Medulla oblongata (tissue), 1 donor: Measurements from ENCODE around the gene PIP4K2A.

Experiments
- DNase-seq: peaks from one replicate; pipeline ENCODE4 v3.0.0-alpha.2; 2015; ENCODE audit errors: extremely low spot score

Gene PIP4K2A

GRCh38 chr10:22640359-22640758, 74.0 kb downstream of the PIP4K2A start:
- DNase-seq, result no peak

GRCh38 chr10:22638863-22639262, 75.5 kb downstream of the PIP4K2A start:
- no peak for DNase-seq

- no peak for DNase-seq
Observed at GRCh38 chr10:22637491-22637890, 76.9 kb downstream of the PIP4K2A start.

DNA sequence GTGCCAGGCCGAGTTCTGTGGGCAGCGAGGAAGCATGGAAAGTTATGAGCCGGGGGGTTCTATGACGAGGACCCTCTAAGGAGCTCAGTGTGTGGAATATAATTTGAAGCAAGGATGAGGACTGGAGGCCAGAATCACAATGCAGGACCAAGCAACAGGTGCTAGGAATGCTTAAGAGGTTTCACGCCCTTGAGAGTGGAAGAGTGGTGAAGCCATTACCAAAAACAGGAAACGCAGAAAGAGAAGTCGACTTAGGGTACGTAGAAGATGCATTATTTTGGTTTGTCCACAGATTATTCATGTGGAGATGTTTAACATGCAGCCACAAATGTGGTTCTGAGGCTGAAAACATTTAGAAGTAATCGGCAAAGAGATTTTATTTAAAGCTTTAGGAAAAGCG, 78.7 kb downstream of the PIP4K2A start:
- DNase-seq, result no peak

DNA sequence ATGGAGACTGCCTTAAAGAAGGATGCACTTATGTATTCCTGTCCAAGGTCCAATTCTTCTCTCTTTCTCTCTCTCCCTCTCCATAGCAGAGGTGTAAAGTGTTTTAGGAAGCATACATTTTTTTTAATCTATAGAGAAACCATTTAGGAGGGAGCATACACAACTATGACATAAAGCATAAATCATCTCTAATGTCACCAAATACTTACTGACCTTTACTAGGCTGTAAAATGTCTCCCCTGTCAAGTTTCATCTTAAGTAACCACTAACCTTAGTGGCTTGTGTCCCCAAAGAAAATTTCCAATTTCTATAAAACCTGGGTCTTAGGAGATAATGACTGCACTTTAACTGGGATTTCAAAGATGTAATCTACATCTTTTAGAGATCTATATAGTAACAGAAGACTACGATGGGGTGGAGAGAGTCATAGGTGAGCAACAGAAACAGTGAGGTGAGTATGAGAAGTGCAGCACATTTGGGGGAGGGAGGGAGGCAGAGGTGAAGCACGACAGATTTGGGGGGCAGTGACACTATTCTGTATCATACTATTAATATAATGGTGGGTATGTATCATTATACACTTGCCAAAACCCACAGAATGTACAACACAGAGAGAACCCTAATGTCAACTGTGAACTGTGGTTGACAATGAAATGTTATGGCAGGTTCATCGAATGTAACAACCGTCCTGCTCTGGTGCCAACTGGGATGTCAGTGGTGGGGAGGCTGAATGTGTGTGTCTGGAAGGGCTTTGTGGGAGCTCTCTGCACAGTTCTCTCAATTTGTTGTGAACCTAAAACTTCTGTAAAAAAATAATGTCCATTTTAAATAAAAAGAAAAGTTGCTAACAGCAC, 79.5 kb downstream of the PIP4K2A start:
- DNase-seq, result no peak

DNA sequence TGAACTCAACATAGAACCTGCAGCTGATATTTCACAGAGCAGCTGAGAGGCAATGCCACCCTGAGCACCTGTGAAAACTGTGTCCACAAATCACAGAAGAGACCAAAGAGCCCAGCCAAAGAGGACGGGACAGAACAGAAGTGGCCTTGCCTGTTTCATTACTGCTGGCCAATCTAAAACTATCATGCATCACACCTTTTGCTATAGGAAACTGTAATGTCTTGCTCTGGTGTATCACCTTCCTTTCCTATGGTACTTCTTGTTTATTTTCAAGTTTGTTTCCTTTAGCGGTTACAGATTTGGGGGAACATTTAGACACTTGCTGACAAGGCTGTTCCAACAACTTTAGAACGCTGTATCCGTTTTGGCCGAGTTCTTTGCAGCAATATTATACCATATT, 80.3 kb downstream of the PIP4K2A start:
- no peak for DNase-seq

DNA sequence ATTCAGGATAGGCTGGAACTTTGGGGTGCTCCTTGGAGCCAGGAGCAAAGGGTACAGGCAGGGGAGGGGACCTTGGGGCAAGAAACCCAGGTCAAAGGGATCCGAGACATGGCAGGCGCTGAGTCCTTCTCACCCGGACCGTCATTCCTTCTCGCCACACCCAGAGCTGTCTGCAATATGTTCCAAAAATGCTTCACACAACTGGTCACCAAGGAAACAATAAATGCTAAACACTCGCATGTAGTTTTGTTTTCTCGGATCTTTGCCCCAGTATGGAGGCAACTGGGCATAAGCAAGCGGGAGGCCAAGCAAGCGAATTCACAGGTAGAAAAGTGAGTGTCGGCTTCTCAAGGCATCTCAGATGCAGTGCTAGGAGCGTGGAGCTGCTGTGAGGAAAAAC, 80.8 kb downstream of the PIP4K2A start:
- no peak for DNase-seq

DNA sequence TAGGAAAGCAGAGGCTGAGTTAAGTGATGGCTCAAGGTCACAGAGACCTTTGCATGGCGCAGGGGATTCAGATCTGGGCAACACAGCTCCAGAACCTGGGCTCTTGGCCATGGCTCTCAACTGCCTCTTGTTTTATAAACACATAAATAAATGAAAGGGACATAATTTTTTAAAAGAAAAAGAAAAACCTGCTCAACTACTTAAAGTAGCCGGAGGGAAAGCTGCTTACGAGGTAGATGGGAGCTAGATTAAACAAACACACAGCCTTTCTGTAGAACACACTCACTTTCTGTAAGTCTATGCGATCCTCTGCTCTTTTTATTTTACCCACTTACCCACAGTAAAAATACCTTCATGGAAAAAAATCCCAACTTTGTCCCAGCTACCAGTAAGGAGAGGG, 81.3 kb downstream of the PIP4K2A start:
- DNase-seq, result no peak

GRCh38 chr10:22631646-22632278, 82.6 kb downstream of the PIP4K2A start:
- peak; percentile 93 for DNase-seq

DNA sequence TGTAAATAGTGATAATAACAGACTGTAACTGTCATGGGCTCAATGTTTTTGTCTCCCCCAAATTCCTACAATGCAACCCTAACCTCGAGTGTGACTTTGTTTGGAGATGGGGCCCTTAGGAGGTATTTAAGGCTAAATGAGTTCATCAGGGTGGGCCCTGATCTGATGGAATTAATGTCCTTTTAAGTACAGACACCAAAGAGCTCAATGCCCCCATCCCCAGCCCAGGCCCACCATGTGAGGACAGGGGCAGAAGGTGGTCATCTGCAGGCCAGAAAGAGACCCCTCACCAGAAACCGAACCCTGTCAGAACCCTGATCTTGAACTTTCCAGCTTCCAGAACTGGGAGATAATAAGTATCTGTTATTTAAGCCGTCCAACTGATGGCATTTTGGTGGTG, 83.2 kb downstream of the PIP4K2A start:
- DNase-seq, result no peak

DNA sequence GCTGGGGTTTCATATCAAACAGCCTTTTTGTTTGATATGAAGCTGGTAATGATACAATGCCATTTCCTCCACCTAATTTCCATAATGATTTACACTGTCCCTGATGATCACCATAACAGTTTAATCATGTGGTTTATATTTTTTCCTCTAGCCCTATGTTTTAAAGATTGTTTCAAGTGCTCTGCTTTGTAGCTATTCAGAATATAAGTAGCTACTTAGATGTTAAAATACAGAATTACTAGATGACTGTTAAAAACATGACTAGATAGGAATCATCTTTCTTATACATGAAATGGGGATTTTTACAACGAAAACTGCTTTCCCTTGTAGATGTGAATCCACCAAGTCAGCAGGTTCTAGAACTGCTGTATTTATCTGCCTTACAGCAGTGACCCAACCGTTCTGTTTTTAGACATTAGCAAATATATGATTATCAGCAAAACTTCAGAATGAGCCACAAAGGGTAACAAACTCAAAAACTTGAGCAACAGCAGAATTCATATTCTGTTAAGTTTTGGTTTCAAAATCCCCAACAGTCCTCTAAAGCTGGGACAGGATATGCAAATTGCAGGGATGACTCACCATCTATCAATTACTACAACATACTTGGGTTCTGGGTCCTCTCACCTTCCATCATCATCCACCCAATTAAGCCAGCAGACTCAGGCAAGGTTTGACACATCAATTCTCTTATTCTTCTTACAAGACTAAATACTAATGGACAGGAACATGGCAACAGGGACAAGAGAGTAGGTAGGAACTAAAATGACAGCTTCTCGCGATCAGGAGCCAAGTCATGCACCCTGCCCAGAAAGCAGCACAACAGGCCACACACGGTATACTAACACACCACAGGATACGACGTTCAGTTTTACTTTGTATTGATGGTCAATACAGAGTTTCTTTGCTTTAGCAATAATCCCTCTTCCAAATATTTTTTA, 83.9 kb downstream of the PIP4K2A start:
- no peak for DNase-seq

DNA sequence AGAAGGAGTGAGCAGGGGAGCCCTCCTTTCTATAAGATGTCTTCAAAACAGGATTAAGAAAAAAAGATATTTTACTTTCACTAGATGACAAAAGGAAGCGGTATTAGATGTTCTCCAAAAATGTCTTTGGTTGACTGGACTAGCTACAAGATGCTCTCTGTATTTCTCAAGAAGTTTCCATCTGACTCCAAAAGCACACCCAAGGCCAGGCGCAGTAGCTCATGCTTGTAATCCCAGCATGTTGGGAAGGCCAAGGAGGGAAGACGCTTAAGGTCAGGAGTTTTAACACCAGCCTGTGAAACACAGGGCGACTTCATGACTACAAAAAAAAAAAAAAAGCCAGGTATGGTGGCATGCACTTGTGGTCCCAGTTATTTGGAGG, 84.5 kb downstream of the PIP4K2A start:
- DNase-seq, result no peak

DNA sequence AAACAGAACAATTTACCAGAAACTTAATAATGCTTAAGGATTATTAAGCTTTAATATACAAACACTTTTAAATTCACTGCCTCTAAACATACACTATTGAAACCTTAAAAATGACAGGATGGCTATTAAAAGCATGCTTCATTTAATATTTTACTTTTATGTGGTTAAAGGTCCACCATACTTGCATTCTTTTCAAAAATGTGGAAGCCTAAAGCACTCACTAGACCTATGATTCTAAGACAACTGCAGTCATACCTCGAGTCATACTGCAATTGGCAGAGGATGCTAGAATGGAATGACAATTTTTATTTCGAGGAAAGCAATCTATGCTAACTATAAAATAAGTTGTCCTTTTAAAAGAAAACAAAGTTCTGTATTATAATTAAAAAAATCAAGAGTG, 85.3 kb downstream of the PIP4K2A start:
- no peak for DNase-seq

DNA sequence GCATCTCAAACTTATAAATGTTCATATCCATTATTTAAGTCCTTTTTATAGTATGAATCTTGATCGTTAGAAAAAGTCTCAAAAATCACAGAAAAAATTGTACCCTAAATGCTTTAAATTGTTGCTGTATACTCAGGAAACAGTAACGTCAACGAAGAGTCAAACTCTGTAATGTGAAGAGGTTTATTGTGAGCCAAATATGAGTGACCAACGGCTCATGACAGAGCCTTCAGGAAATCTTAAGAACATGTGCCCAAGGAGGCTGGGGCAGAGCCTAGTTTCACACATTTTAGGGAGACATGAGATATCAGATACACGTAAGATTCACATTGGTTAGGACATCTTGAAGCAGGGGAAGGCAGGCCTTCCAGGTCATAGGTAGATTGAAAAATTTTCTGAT, 86.1 kb downstream of the PIP4K2A start:
- DNase-seq, result no peak

GRCh38 chr10:22626784-22627183, 87.6 kb downstream of the PIP4K2A start:
- no peak for DNase-seq

DNA sequence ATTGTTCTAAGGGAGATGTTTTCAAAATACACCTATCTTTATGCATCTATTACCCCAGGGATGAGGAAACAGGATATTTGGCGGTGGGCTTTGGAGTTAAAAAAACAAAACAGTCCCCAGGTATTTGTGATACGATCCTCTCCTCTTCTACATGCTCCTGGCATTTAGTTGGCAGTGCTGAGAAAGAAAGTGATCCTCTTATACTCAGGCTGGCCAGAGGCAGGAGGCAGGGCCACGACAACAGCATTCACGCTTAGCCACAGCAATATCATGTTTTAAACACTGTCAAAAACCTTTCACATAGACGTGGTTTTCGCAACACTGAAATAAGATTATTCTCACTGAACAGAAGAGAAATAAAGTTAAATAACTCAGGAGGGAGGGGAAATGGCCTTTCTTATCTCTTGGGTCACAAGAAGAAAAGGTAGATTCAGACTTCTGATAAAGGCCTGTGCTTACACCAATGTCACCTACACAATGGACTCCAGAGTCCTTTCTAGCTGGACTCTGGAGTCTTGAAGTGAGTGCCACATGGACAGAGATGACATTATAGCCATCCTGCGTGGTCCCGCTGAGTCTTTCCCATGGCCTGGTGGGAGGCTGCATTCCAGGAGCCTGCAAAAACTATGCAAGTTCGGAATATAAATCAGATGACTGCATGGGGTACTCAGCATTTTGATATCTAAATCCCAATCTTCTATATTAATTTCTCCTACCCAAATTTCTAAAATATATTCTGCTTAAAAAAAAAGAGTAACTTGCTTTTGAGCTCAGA, 88.7 kb downstream of the PIP4K2A start:
- no peak for DNase-seq

GRCh38 chr10:22624287-22624738, 90.1 kb downstream of the PIP4K2A start:
- DNase-seq, result no peak

GRCh38 chr10:22623633-22624253, 90.6 kb downstream of the PIP4K2A start:
- DNase-seq, result no peak

DNA sequence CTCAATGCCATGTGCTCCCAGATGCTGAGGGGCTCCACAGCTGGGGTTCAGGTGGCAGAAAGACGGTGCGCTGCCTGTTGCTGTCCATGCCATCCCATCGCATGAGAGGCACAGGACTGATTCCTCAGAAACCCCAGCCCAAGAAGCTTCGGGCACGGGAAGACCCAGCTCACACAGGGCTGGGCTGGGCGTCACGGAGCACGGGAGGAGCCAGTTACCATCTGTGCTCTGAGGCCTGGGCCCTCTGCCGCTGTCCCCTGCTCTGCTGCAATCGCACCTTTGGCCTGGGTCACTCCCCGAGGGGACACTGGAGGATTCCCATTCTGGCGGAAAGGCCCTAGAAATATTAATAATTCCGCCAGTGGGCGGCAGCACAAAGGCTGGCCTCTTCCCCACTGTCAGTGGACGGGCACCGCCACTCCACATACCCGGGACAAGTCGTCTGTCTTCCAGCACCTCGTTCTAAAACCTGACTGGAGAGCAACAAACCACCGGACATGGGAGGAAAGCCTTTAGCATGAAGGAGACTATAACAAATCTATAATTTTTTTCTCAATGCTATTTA, 92.1 kb downstream of the PIP4K2A start:
- no peak for DNase-seq

DNA sequence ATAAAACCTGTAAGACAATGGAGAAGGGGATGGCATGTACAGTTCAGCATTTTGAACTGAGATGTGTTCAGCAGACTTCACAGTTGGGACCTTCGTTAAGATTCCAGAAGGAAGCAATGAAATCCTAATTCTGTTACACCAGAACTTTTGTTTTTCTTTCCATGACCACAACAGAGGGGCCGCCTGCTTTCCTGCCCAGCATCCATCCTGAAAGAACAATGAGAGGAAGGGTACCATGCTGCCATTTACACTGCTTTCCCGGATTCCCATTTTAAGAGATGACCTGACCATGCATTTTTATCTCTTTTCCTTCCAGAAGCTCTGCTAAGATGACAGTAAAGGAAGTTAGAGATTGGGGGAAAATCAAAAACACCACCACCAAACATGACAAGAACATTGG, 92.7 kb downstream of the PIP4K2A start:
- no peak for DNase-seq

DNA sequence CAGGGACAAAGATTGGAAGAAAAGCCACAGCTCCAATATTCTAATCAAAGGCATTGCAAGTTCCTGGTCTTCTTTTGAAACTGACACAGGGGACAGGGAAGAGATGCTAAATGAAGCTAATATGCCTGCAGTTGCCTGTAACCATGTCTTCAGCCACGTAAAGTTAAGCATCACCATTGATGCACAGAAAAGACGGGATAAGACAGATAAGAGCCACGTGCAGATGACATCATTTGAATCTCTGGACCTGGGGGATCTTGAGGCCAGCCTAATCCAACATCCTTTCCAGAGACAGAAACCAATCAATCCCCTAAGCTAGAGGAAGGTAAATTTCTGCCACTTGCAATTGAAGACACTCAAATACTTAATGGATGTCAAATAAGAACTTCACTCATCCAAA, 93.4 kb downstream of the PIP4K2A start:
- no peak for DNase-seq
